PFSK-1 (cell line): ENCODE measurements around the gene HOXA9.

ENCODE experiments used
- FOXP2 ChIP-seq: optimal IDR thresholded peaks from 2 replicates; pipeline ENCODE3; 2011; ENCODE audit warnings: borderline replicate concordance, control low read depth, inconsistent platforms; ENCODE audit not compliant: insufficient read depth; ENCODE audit errors: extremely low read length, extremely low read depth
- POLR2AphosphoS5 ChIP-seq: IDR thresholded peaks from 2 replicates; pipeline ENCODE4 v1.6.1; 2012; ENCODE audit warnings: low read depth, mild to moderate bottlenecking, control low read depth, low read length, moderate library complexity
- REST ChIP-seq, 2 experiments: IDR thresholded peaks; 2 replicates each; pipeline versions ENCODE4 v1.6.1 to v1.8.0; 2011 to 2012; ENCODE audit warnings: low read depth in 2 of 2, low read length in 2 of 2, control low read depth in 1 of 2, inconsistent platforms in 1 of 2, mild to moderate bottlenecking in 1 of 2, moderate library complexity in 1 of 2; ENCODE audit not compliant: insufficient read depth in 1 of 2
- SIN3A ChIP-seq: IDR thresholded peaks from 2 replicates; pipeline ENCODE4 v1.6.1; 2012; ENCODE audit warnings: mild to moderate bottlenecking, low read length, moderate library complexity, borderline replicate concordance; ENCODE audit not compliant: insufficient read depth
- TAF1 ChIP-seq: IDR thresholded peaks from 2 replicates; pipeline ENCODE4 v1.6.1; 2012; ENCODE audit warnings: low read length, control low read depth, borderline replicate concordance; ENCODE audit not compliant: insufficient read depth

Gene HOXA9

DNA sequence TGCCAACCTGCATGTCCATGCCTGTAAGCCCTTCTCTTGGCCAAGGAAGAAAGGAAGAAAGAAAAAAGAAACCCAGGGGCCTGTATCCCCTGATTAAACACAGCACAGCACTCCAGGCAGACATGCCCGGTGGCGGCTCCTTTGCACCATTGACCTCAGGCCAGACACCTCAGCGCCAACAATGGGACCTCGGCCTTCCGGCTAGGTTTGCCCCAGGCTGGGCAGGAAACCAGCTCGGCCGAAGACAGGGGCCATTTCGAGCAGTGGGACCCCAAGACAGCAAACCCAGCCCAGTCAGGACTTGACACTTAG lies 5.9 kb upstream of the HOXA9 start:
- TF ChIP-seq POLR2AphosphoS5: no peak
- TF ChIP-seq FOXP2: no peak
- no peak for TF ChIP-seq REST (IDR thresholded peaks at IDR 0.05; ENCODE audit: insufficient read depth in 1 of 2, low read depth in 2 of 2, low read length in 2 of 2)
- no peak for TF ChIP-seq SIN3A

- TF ChIP-seq FOXP2 (no peak), TAF1 (no peak), SIN3A (no peak), REST (IDR thresholded peaks at IDR 0.05; ENCODE audit: insufficient read depth in 1 of 2, low read depth in 2 of 2, low read length in 2 of 2) (no peak), POLR2AphosphoS5 (no peak)
Observed at GRCh38 chr7:27170426-27171324, 5.3 kb upstream of the HOXA9 start.

- TF ChIP-seq REST (IDR thresholded peaks at IDR 0.05; ENCODE audit: insufficient read depth in 1 of 2, low read depth in 2 of 2, low read length in 2 of 2): no peak
Observed at GRCh38 chr7:27169658-27170425, 4.5 kb upstream of the HOXA9 start.

GRCh38 chr7:27168265-27168947 lies 3.1 kb upstream of the HOXA9 start:
- TF ChIP-seq POLR2AphosphoS5 (no peak), FOXP2 (no peak), SIN3A (no peak), TAF1 (no peak), REST (IDR thresholded peaks at IDR 0.05; ENCODE audit: insufficient read depth in 1 of 2, low read depth in 2 of 2, low read length in 2 of 2) (no peak)
